GM18508 (cell line): ENCODE data around the gene KNDC1.

Experiments used
- ATAC-seq: cut with Tn5 transposase; IDR thresholded peaks from one replicate; pipeline ENCODE4 v1.9.1; 2021; ENCODE audit warnings: moderate number of reproducible peaks; ENCODE audit not compliant: insufficient read depth, unreplicated experiment

Gene KNDC1

GRCh38 chr10:133159611-133159949 lies 439 bp upstream of the KNDC1 start:
- ATAC-seq, result no peak

- ATAC-seq, result no peak
Measured at GRCh38 chr10:133160826-133161471, 930 bp downstream of the KNDC1 start.

- no peak for ATAC-seq
Measured at GRCh38 chr10:133161486-133162109, 1.6 kb downstream of the KNDC1 start.

GRCh38 chr10:133162178-133162909 lies 2.3 kb downstream of the KNDC1 start:
- no peak for ATAC-seq

- no peak for ATAC-seq
Measured at GRCh38 chr10:133162910-133163856, 3.2 kb downstream of the KNDC1 start.

GRCh38 chr10:133163889-133164815 lies 4.1 kb downstream of the KNDC1 start:
- no peak for ATAC-seq

- no peak for ATAC-seq
Measured at GRCh38 chr10:133164816-133165555, 5.0 kb downstream of the KNDC1 start.

GRCh38 chr10:133165556-133166503 lies 5.8 kb downstream of the KNDC1 start:
- no peak for ATAC-seq

DNA sequence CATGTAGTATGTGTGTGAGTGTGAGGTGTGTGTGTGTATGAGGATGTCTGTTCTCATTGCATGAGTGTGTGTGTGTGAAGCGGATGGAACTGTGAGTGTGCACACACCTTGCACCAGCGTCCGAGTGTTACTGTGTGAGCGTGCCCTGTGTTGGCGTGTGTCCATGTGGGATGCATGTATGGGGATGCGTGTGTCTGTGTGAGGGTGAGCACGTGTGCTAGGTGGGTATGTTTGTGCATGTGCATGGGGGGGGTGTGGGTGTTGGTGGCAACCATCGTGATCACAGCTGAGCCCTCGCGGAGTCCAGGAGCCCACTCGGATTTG lies 6.4 kb downstream of the KNDC1 start:
- no peak for ATAC-seq

DNA sequence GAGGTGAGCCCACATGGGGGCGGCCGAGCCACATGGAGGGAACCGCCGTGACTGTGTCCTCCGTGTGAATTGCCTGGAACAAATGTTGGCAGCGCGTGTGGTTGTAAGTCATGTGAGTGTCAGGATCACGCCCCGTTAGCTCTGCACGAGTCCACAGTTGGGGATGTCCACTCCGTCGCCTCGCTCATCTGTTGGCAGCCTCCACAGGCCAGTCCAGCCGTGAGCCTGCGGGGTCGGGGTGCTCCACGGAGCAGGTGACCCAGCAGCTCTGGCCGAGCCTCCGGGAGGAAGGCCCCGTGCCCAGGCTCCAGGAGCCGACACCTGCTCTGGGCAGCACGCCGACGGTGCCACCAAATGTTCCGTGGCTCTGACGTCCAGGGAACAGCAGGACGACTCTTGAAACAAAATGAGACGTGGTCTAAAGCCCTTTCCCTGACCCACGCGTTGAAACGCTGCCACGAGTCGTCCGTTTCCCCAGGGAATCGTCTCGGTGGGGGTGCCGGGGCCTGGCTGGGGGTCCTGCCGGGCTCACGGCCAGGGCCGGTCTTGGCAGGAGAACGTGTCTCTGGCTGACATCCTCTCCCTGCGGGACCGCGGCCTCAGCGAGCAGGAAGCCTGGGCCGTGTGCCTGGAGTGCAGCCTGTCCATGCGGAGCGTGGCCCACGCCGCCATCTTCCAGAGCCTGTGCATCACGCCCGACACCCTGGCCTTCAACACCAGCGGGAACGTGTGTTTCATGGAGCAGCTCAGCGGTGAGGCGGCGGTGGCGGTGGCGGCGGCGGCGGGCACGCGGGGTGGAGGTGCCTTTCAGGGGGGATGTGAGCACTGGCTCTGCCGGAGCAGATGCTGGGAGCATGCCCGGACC lies 7.0 kb downstream of the KNDC1 start:
- no peak for ATAC-seq

GRCh38 chr10:133167693-133168616 lies 7.9 kb downstream of the KNDC1 start:
- ATAC-seq, result no peak

GRCh38 chr10:133168617-133169031 lies 8.6 kb downstream of the KNDC1 start:
- no peak for ATAC-seq

GRCh38 chr10:133169173-133169947 lies 9.3 kb downstream of the KNDC1 start:
- ATAC-seq, result no peak

DNA sequence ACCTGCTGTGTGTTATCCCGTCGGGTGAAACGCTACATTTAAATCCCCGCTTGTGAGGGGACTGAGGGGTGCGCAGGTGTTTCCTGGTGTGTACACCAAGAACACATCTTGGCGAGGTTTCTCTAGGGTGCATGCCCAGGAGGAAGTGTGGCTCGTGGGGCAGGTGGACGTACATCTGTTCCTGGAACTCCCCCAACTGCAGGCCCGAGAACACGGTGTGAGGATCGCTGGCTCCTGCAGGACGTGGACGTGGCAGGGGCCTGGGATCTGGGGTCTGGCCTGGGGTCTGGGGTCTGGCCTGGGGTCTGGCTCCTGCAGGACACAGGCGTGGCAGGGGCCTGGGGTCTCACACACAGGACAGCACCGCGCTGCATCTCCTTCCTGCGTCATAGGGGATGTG lies 10.1 kb downstream of the KNDC1 start:
- ATAC-seq, result no peak
